Nucleus accumbens (tissue), 56 donors: ENCODE data around the gene TBC1D4.
"Not testable (repeated sequence)": the region's sequence is repeated elsewhere in the genome, so short reads cannot be mapped to it uniquely, and the experiment has no call there.

Experiments used
- DNase-seq, 56 donors: peaks; one replicate each; lab custom pipeline; 2025; lab: John Stamatoyannopoulos, UW

TBC1D4 gene

GRCh38 chr13:75250526-75251178, 231.3 kb downstream of the TBC1D4 start:
- no peak for DNase-seq

GRCh38 chr13:75245578-75245977, 236.4 kb downstream of the TBC1D4 start:
- DNase-seq: not testable (repeated sequence)

- not testable (repeated sequence) for DNase-seq
Observed at GRCh38 chr13:75240240-75240639, 241.7 kb downstream of the TBC1D4 start.

- no peak for DNase-seq
Observed at GRCh38 chr13:75236774-75237173, 245.2 kb downstream of the TBC1D4 start.
